NCI-H1092 (cell line): ENCODE measurements around the gene FOXL1.

Source experiments
- DNase-seq: peaks from one replicate; lab custom pipeline; 2025; lab: John Stamatoyannopoulos, UW

The FOXL1 gene

GRCh38 chr16:86578061-86578599 is at the start of gene FOXL1:
Gene FOXL1, plus strand, starts transcription at chr16:86578549. Its CDS starts 175 bp downstream, at chr16:86578724.
- no peak for DNase-seq

GRCh38 chr16:86529160-86529559 is 49.2 kb upstream of the FOXL1 start:
- no peak for DNase-seq

- no peak for DNase-seq
Observed at GRCh38 chr16:86530251-86531190, 47.8 kb upstream of the FOXL1 start.

- no peak for DNase-seq
Observed at GRCh38 chr16:86531191-86531545, 47.2 kb upstream of the FOXL1 start.

- no peak for DNase-seq
Observed at GRCh38 chr16:86531641-86532525, 46.5 kb upstream of the FOXL1 start.

GRCh38 chr16:86532526-86532815 is 45.9 kb upstream of the FOXL1 start:
- no peak for DNase-seq

GRCh38 chr16:86533076-86533475 is 45.3 kb upstream of the FOXL1 start:
- DNase-seq: no peak

GRCh38 chr16:86533767-86534351 is 44.5 kb upstream of the FOXL1 start:
- no peak for DNase-seq

- no peak for DNase-seq
Observed at GRCh38 chr16:86534779-86535615, 43.4 kb upstream of the FOXL1 start.

GRCh38 chr16:86536621-86537020 is 41.7 kb upstream of the FOXL1 start:
- no peak for DNase-seq

GRCh38 chr16:86537486-86537885 is 40.9 kb upstream of the FOXL1 start:
- DNase-seq: no peak

GRCh38 chr16:86538196-86538780 is 40.1 kb upstream of the FOXL1 start:
- DNase-seq: no peak

- no peak for DNase-seq
Observed at GRCh38 chr16:86540894-86541293, 37.5 kb upstream of the FOXL1 start.

GRCh38 chr16:86541560-86541959 is 36.8 kb upstream of the FOXL1 start:
- DNase-seq: no peak

- DNase-seq: no peak
Observed at GRCh38 chr16:86542756-86543750, 35.3 kb upstream of the FOXL1 start.

- DNase-seq: no peak
Observed at GRCh38 chr16:86545481-86545880, 32.9 kb upstream of the FOXL1 start.

- DNase-seq: no peak
Observed at GRCh38 chr16:86545954-86546637, 32.3 kb upstream of the FOXL1 start.

GRCh38 chr16:86546638-86547013 is 31.7 kb upstream of the FOXL1 start:
- DNase-seq: no peak

- DNase-seq: no peak
Observed at GRCh38 chr16:86547286-86547685, 31.1 kb upstream of the FOXL1 start.
